Peyer's patch (tissue), 4 donors: ENCODE results near the gene ZMYND10. TPM values are rescaled to one million over a fixed set of nuclear protein-coding genes. Genes with fewer than 3 reads are reported as not detected.

Source experiments
- DNase-seq, 3 donors: peaks; one replicate each; pipeline ENCODE4 v3.0.0-alpha.2; 2017 to 2019
- H3K27ac ChIP-seq, 4 donors: fragments of 200-600 bp; sonication (generic); one replicate each; pipeline ENCODE4 v1.5.1; 2016 to 2019
- H3K27me3 ChIP-seq, 2 donors: fragments of 200-600 bp; sonication (generic); one replicate each; pipeline ENCODE4 v1.5.1; 2019
- H3K36me3 ChIP-seq, 3 donors: fragments of 200-600 bp; sonication (generic); one replicate each; pipeline ENCODE4 v1.5.1; 2016 to 2019
- H3K4me1 ChIP-seq, 4 donors: fragments of 200-600 bp; sonication (generic); one replicate each; pipeline ENCODE4 v1.5.1; 2016 to 2019
- H3K4me3 ChIP-seq, 4 donors: fragments of 200-600 bp; sonication (generic); 1 replicate in 3 of 4; 2 replicates in 1 of 4; pipeline ENCODE4 v1.5.1; 2016 to 2019; ENCODE audit warnings: mild to moderate bottlenecking in 1 of 4
- H3K9me3 ChIP-seq, 4 donors: fragments of 200-600 bp; sonication (generic); one replicate each; pipeline ENCODE4 v1.5.1; 2016 to 2019; ENCODE audit warnings: mild to moderate bottlenecking in 1 of 4
- CTCF ChIP-seq, 6 experiments: fragments of 450-650 bp in 4 of 6; fragments of 200-600 bp in 2 of 6; sonication (generic) in 1 of 6; IDR thresholded peaks; one replicate each; pipeline ENCODE4 v1.5.1; 2017 to 2019; ENCODE audit warnings: antibody characterized with exemption in 6 of 6, mild to moderate bottlenecking in 3 of 6, moderate library complexity in 1 of 6
- POLR2A ChIP-seq, 2 donors: fragments of 450-650 bp; IDR thresholded peaks; one replicate each; pipeline ENCODE4 v1.5.1; 2017; ENCODE audit warnings: antibody characterized with exemption in 2 of 2, mild to moderate bottlenecking in 2 of 2, moderate library complexity in 2 of 2
- total RNA-seq, 4 donors: library from RNA; depleted of rRNA; stranded (reverse); fragments of >200 nt; gene quantifications; one replicate each; pipeline ENCODE4 v1.1.0, GENCODE V29; 2016

Gene ZMYND10
- total RNA-seq, 4 donors from 2014 or later, result 0.27 to 0.38 TPM; not detected in 2

GRCh38 chr3:50338965-50339364 lies 6.6 kb downstream of the ZMYND10 start:
- Histone ChIP-seq H3K27ac (peak overlapping the region; percentile 96 to 99 (median 98)), H3K36me3 (no peaks in the 10 kb centered on the region), H3K9me3 (no peaks in the 10 kb centered on the region), H3K27me3 (no peaks in the 10 kb centered on the region), H3K4me3 (peak overlapping the region; percentile 58 to 92 (median 76)), H3K4me1 (peaks cover 3 to 63% (median 16%) of the 10 kb centered on the region in 4 donors)
- no peak for DNase-seq
- TF ChIP-seq POLR2A (IDR thresholded peaks at IDR 0.05) (no peak), CTCF (IDR thresholded peaks at IDR 0.05) (peak in 1 of 6 experiments; percentile 8)

- peaks cover 3 to 71% (median 16%) of the 10 kb centered on the region in 4 donors for H3K4me1 ChIP-seq
- peaks cover 0 to under 1% (median 0%) of the 10 kb centered on the region in 3 donors for H3K36me3 ChIP-seq
- peak overlapping the region; percentile 58 to 92 (median 76) for H3K4me3 ChIP-seq
- peak overlapping the region; percentile 96 to 99 (median 98) for H3K27ac ChIP-seq
- H3K9me3 ChIP-seq, result no peaks in the 10 kb centered on the region
- H3K27me3 ChIP-seq, result no peaks in the 10 kb centered on the region
- DNase-seq, result peak; percentile 99 to 100 (median 99)
- TF ChIP-seq POLR2A (IDR thresholded peaks at IDR 0.05) (peak; percentile 71 to 94), CTCF (IDR thresholded peaks at IDR 0.05) (no peak)
Measured at GRCh38 chr3:50337175-50337861, 8.2 kb downstream of the ZMYND10 start.

GRCh38 chr3:50336452-50337174 lies 8.9 kb downstream of the ZMYND10 start:
- H3K4me3 ChIP-seq, result peak overlapping the region; percentile 58 to 92 (median 76)
- no peaks in the 10 kb centered on the region for H3K27me3 ChIP-seq
- TF ChIP-seq CTCF (IDR thresholded peaks at IDR 0.05) (no peak), POLR2A (IDR thresholded peaks at IDR 0.05) (no peak)

GRCh38 chr3:50334339-50335075 lies 11.0 kb downstream of the ZMYND10 start:
- DNase-seq, result no peak
- peaks cover 0 to 28% (median 0%) of the 10 kb centered on the region in 3 donors for H3K36me3 ChIP-seq
- no peaks in the 10 kb centered on the region for H3K27me3 ChIP-seq
- peaks cover 0 to 49% (median 12%) of the 10 kb centered on the region in 4 donors for H3K4me1 ChIP-seq
- no peak overlapping the region for H3K4me3 ChIP-seq
- H3K27ac ChIP-seq, result peak overlapping the region; percentile 38 to 99 (median 84)
- TF ChIP-seq POLR2A (IDR thresholded peaks at IDR 0.05) (no peak), CTCF (IDR thresholded peaks at IDR 0.05) (no peak)
- H3K9me3 ChIP-seq, result no peaks in the 10 kb centered on the region

More at GRCh38 chr3:50336452-50337174, 8.9 kb downstream of the ZMYND10 start:
- Histone ChIP-seq H3K27ac (peak overlapping the region; percentile 96 to 99 (median 98)), H3K9me3 (no peaks in the 10 kb centered on the region), H3K4me1 (peaks cover 3 to 70% (median 15%) of the 10 kb centered on the region in 4 donors), H3K36me3 (peaks cover 0 to 7% (median 0%) of the 10 kb centered on the region in 3 donors)
- DNase-seq, result no peak

GRCh38 chr3:50333744-50334328 lies 11.7 kb downstream of the ZMYND10 start:
- Histone ChIP-seq H3K27ac (peak overlapping the region; percentile 38 to 99 (median 67)), H3K9me3 (no peaks in the 10 kb centered on the region), H3K36me3 (peaks cover 0 to 31% (median 0%) of the 10 kb centered on the region in 3 donors), H3K4me1 (peaks cover 0 to 50% (median 13%) of the 10 kb centered on the region in 4 donors), H3K27me3 (no peaks in the 10 kb centered on the region), H3K4me3 (no peak overlapping the region)
- TF ChIP-seq CTCF (IDR thresholded peaks at IDR 0.05) (no peak), POLR2A (IDR thresholded peaks at IDR 0.05) (no peak)
- no peak for DNase-seq
